Erythroblast (primary cell): ENCODE measurements around the gene SULT1C4.

ENCODE experiments used
- GATA1 ChIP-seq: IDR thresholded peaks from 2 replicates; pipeline ENCODE4 v1.6.1; 2011; ENCODE audit warnings: low read depth, mild to moderate bottlenecking, control low read depth, low read length, moderate library complexity
- POLR2A ChIP-seq: IDR thresholded peaks from 2 replicates; pipeline ENCODE4 v1.6.1; 2011; ENCODE audit warnings: mild to moderate bottlenecking, low read length

- TF ChIP-seq POLR2A (no peak), GATA1 (no peak)
Observed at GRCh38 chr2:108367014-108367413, 10.7 kb upstream of the SULT1C4 start.
